ENCODE measurements around the gene OSTM1.
"Not testable (repeated sequence)": the region's sequence is repeated elsewhere in the genome, so short reads cannot be mapped to it uniquely, and the experiment has no call there.

Gene OSTM1

DNA sequence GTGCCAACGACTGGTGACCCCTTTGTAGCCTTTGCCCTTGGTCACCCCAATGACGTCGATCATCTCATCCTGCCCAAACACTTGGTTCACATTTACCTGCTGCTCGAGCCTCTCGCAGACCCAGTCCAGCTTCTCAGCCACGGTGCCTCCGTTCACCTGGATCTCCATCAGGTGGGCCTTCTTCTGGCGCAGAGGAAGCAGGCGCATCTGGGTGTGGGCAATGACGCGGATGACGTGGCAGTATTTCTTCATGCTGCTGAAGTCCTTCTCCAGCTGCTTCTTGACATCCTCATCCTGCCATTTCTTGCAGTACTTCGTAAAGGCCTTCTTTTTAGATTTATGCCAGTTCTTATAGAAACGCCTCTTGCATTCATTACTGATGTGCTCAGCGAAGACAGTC lies 69.7 kb downstream of the OSTM1 start:
- Histone ChIP-seq H3K36me3 (ENCODE audit: control insufficient read depth in 1 of 2, insufficient read depth in 2 of 2, low read length in 2 of 2) (no peaks in the 10 kb centered on the region), H4K12ac (ENCODE audit: low read depth, low read length) (no peak overlapping the region), H3K23ac (ENCODE audit: low read length) (no peak overlapping the region), H3K9ac (ENCODE audit: low read length) (no peak overlapping the region), H3K79me2 (ENCODE audit: control insufficient read depth, insufficient read depth, low read length, poor library complexity) (no peaks in the 10 kb centered on the region), H3K18ac (ENCODE audit: low read length) (no peak overlapping the region), H3K79me1 (ENCODE audit: low read length) (no peaks in the 10 kb centered on the region), H3K4me3 (ENCODE audit: low read depth, low read length) (no peak overlapping the region), H2BK12ac (ENCODE audit: low read length) (no peak overlapping the region), H3K27ac (ENCODE audit: low read depth, low read length) (no peak overlapping the region), H2BK5ac (ENCODE audit: low read depth, low read length, poor library complexity) (no peak overlapping the region), H3K27me3 (ENCODE audit: insufficient read depth, low read length) (no peaks in the 10 kb centered on the region), H3K14ac (ENCODE audit: low read length) (no peak overlapping the region), H2AK5ac (ENCODE audit: low read length) (no peak overlapping the region), H3K9me3 (ENCODE audit: insufficient read depth, low read depth, low read length) (peaks cover 7% of the 10 kb centered on the region), H2BK120ac (ENCODE audit: insufficient read depth, low read length, poor library complexity) (no peak overlapping the region), H3K4ac (ENCODE audit: low read depth, low read length) (no peak overlapping the region), H2AFZ (ENCODE audit: insufficient read depth, low read length, poor library complexity) (no peak overlapping the region), H4K91ac (ENCODE audit: low read depth, low read length) (no peak overlapping the region), H4K8ac (ENCODE audit: low read depth, low read length) (no peak overlapping the region), H3K4me1 (ENCODE audit: control insufficient read depth in 1 of 2, insufficient read depth in 2 of 2, low read length in 2 of 2) (peaks cover 4 to 6% of the 10 kb centered on the region in 2 experiments), H3K4me2 (ENCODE audit: low read length) (no peak overlapping the region)
- no CpG with 5 or more reads among the region's 15 CpGs for WGBS (ENCODE audit: extremely low coverage, insufficient coverage, insufficient read length)
- no peak for DNase-seq

GRCh38 chr6:108002365-108003221 lies 71.9 kb downstream of the OSTM1 start:
- Histone ChIP-seq H3K9ac (ENCODE audit: low read length) (no peak overlapping the region), H2BK12ac (ENCODE audit: low read length) (no peak overlapping the region), H2BK120ac (ENCODE audit: insufficient read depth, low read length, poor library complexity) (no peak overlapping the region), H3K4me3 (ENCODE audit: low read depth, low read length) (no peak overlapping the region), H4K91ac (ENCODE audit: low read depth, low read length) (no peak overlapping the region), H3K79me1 (ENCODE audit: low read length) (no peaks in the 10 kb centered on the region), H3K23ac (ENCODE audit: low read length) (no peak overlapping the region), H2AFZ (ENCODE audit: insufficient read depth, low read length, poor library complexity) (no peak overlapping the region), H2BK5ac (ENCODE audit: low read depth, low read length, poor library complexity) (no peak overlapping the region), H3K18ac (ENCODE audit: low read length) (no peak overlapping the region), H3K27me3 (ENCODE audit: insufficient read depth, low read length) (no peaks in the 10 kb centered on the region), H2AK5ac (ENCODE audit: low read length) (no peak overlapping the region), H3K4me2 (ENCODE audit: low read length) (no peak overlapping the region), H3K4ac (ENCODE audit: low read depth, low read length) (no peak overlapping the region), H3K27ac (ENCODE audit: low read depth, low read length) (peak overlapping the region; percentile 65), H3K79me2 (ENCODE audit: control insufficient read depth, insufficient read depth, low read length, poor library complexity) (no peaks in the 10 kb centered on the region), H3K36me3 (ENCODE audit: control insufficient read depth in 1 of 2, insufficient read depth in 2 of 2, low read length in 2 of 2) (no peaks in the 10 kb centered on the region), H3K14ac (ENCODE audit: low read length) (no peak overlapping the region), H3K4me1 (ENCODE audit: control insufficient read depth in 1 of 2, insufficient read depth in 2 of 2, low read length in 2 of 2) (peaks cover 4 to 6% of the 10 kb centered on the region in 2 experiments), H3K9me3 (ENCODE audit: insufficient read depth, low read depth, low read length) (peaks cover 3% of the 10 kb centered on the region), H4K8ac (ENCODE audit: low read depth, low read length) (no peak overlapping the region), H4K12ac (ENCODE audit: low read depth, low read length) (no peak overlapping the region)
- no CpG with 5 or more reads among the region's 9 CpGs for WGBS (ENCODE audit: extremely low coverage, insufficient coverage, insufficient read length)
- DNase-seq, result peak; percentile 75 to 76

- no CpG with 5 or more reads among the region's 7 CpGs for WGBS (ENCODE audit: extremely low coverage, insufficient coverage, insufficient read length)
- peaks cover 4 to 6% of the 10 kb centered on the region in 2 experiments for H3K4me1 ChIP-seq (ENCODE audit: control insufficient read depth in 1 of 2, insufficient read depth in 2 of 2, low read length in 2 of 2)
- no peak for DNase-seq
Measured at GRCh38 chr6:108001696-108002231, 72.8 kb downstream of the OSTM1 start.

GRCh38 chr6:108000259-108000658 lies 74.3 kb downstream of the OSTM1 start:
- not testable (repeated sequence) for H3K27ac ChIP-seq (ENCODE audit: low read depth, low read length); H2BK120ac ChIP-seq (ENCODE audit: insufficient read depth, low read length, poor library complexity); H3K36me3 ChIP-seq (ENCODE audit: control insufficient read depth in 1 of 2, insufficient read depth in 2 of 2, low read length in 2 of 2); H4K8ac ChIP-seq (ENCODE audit: low read depth, low read length); H3K79me2 ChIP-seq (ENCODE audit: control insufficient read depth, insufficient read depth, low read length, poor library complexity); H3K4me2 ChIP-seq (ENCODE audit: low read length); H3K4me3 ChIP-seq (ENCODE audit: low read depth, low read length); H4K91ac ChIP-seq (ENCODE audit: low read depth, low read length); H3K23ac ChIP-seq (ENCODE audit: low read length); H2BK12ac ChIP-seq (ENCODE audit: low read length); H3K27me3 ChIP-seq (ENCODE audit: insufficient read depth, low read length); H2AK5ac ChIP-seq (ENCODE audit: low read length); H3K14ac ChIP-seq (ENCODE audit: low read length); H3K18ac ChIP-seq (ENCODE audit: low read length); H3K9ac ChIP-seq (ENCODE audit: low read length); H4K12ac ChIP-seq (ENCODE audit: low read depth, low read length); H2AFZ ChIP-seq (ENCODE audit: insufficient read depth, low read length, poor library complexity); H3K4me1 ChIP-seq (ENCODE audit: control insufficient read depth in 1 of 2, insufficient read depth in 2 of 2, low read length in 2 of 2); H3K4ac ChIP-seq (ENCODE audit: low read depth, low read length); H3K79me1 ChIP-seq (ENCODE audit: low read length); H3K9me3 ChIP-seq (ENCODE audit: insufficient read depth, low read depth, low read length); H2BK5ac ChIP-seq (ENCODE audit: low read depth, low read length, poor library complexity)
- WGBS (ENCODE audit: extremely low coverage, insufficient coverage, insufficient read length), result no CpG with 5 or more reads among the region's 5 CpGs
- peak in 1 of 2 donors; percentile 50 for DNase-seq

More at GRCh38 chr6:108001696-108002231, 72.8 kb downstream of the OSTM1 start:
- Histone ChIP-seq H3K79me2 (ENCODE audit: control insufficient read depth, insufficient read depth, low read length, poor library complexity) (no peaks in the 10 kb centered on the region), H2AFZ (ENCODE audit: insufficient read depth, low read length, poor library complexity) (no peak overlapping the region), H2AK5ac (ENCODE audit: low read length) (no peak overlapping the region), H3K4ac (ENCODE audit: low read depth, low read length) (no peak overlapping the region), H3K23ac (ENCODE audit: low read length) (no peak overlapping the region), H3K36me3 (ENCODE audit: control insufficient read depth in 1 of 2, insufficient read depth in 2 of 2, low read length in 2 of 2) (no peaks in the 10 kb centered on the region), H4K8ac (ENCODE audit: low read depth, low read length) (no peak overlapping the region), H4K91ac (ENCODE audit: low read depth, low read length) (no peak overlapping the region), H2BK120ac (ENCODE audit: insufficient read depth, low read length, poor library complexity) (peak overlapping the region; percentile 25), H3K4me2 (ENCODE audit: low read length) (no peak overlapping the region), H2BK12ac (ENCODE audit: low read length) (peak overlapping the region; percentile 27), H2BK5ac (ENCODE audit: low read depth, low read length, poor library complexity) (no peak overlapping the region), H3K27ac (ENCODE audit: low read depth, low read length) (no peak overlapping the region), H3K14ac (ENCODE audit: low read length) (no peak overlapping the region), H4K12ac (ENCODE audit: low read depth, low read length) (no peak overlapping the region), H3K27me3 (ENCODE audit: insufficient read depth, low read length) (no peaks in the 10 kb centered on the region), H3K4me3 (ENCODE audit: low read depth, low read length) (no peak overlapping the region), H3K9me3 (ENCODE audit: insufficient read depth, low read depth, low read length) (peaks cover 3% of the 10 kb centered on the region), H3K18ac (ENCODE audit: low read length) (no peak overlapping the region), H3K79me1 (ENCODE audit: low read length) (no peaks in the 10 kb centered on the region), H3K9ac (ENCODE audit: low read length) (no peak overlapping the region)
